ENCODE data around the gene PPTC7.
A peak's percentile ranks its signal among the peaks of the same experiment; 100 is the strongest.
"Not testable (repeated sequence)": the region's sequence is repeated elsewhere in the genome, so short reads cannot be mapped to it uniquely, and the experiment has no call there.

The PPTC7 gene

GRCh38 chr12:110561471-110562201 lies 21.5 kb downstream of the PPTC7 start:
- peak; percentile 66 for DNase-seq (ENCODE audit: low read depth)

GRCh38 chr12:110560946-110561345 lies 22.2 kb downstream of the PPTC7 start:
- DNase-seq (ENCODE audit: low read depth) = no peak

- DNase-seq (ENCODE audit: low read depth) = no peak
These were observed 23.1 kb downstream of the PPTC7 start for GRCh38 chr12:110560048-110560447.

- DNase-seq (ENCODE audit: low read depth) = not testable (repeated sequence)
These were observed 24.2 kb downstream of the PPTC7 start for GRCh38 chr12:110558945-110559344.

- DNase-seq (ENCODE audit: low read depth) = no peak
These were observed 25.8 kb downstream of the PPTC7 start for GRCh38 chr12:110557300-110557699.

GRCh38 chr12:110556705-110557104 lies 26.4 kb downstream of the PPTC7 start:
- no peak for DNase-seq (ENCODE audit: low read depth)

GRCh38 chr12:110555577-110556406 lies 27.3 kb downstream of the PPTC7 start:
- DNase-seq (ENCODE audit: low read depth) = peak; percentile 83

- no peak for DNase-seq (ENCODE audit: low read depth)
These were observed 28.9 kb downstream of the PPTC7 start for GRCh38 chr12:110554184-110554583.

GRCh38 chr12:110550981-110551380 lies 32.1 kb downstream of the PPTC7 start:
- no peak for DNase-seq (ENCODE audit: low read depth)

GRCh38 chr12:110549716-110550115 lies 33.4 kb downstream of the PPTC7 start:
- no peak for DNase-seq (ENCODE audit: low read depth)

- DNase-seq (ENCODE audit: low read depth) = peak; percentile 74
These were observed 34.4 kb downstream of the PPTC7 start for GRCh38 chr12:110548678-110549077.

GRCh38 chr12:110547090-110547489 lies 36.0 kb downstream of the PPTC7 start:
- no peak for DNase-seq (ENCODE audit: low read depth)

GRCh38 chr12:110546339-110546738 lies 36.8 kb downstream of the PPTC7 start:
- peak; percentile 95 for DNase-seq (ENCODE audit: low read depth)

- DNase-seq (ENCODE audit: low read depth) = peak; percentile 24
These were observed 37.3 kb downstream of the PPTC7 start for GRCh38 chr12:110545812-110546211.

GRCh38 chr12:110545259-110545658 lies 37.9 kb downstream of the PPTC7 start:
- peak; percentile 92 for DNase-seq (ENCODE audit: low read depth)

- no peak for DNase-seq (ENCODE audit: low read depth)
These were observed 39.2 kb downstream of the PPTC7 start for GRCh38 chr12:110543965-110544364.

- no peak for DNase-seq (ENCODE audit: low read depth)
These were observed 39.7 kb downstream of the PPTC7 start for GRCh38 chr12:110543252-110543959.

- no peak for DNase-seq (ENCODE audit: low read depth)
These were observed 43.1 kb downstream of the PPTC7 start for GRCh38 chr12:110540048-110540447.

GRCh38 chr12:110538869-110539622 lies 44.1 kb downstream of the PPTC7 start:
- DNase-seq (ENCODE audit: low read depth) = no peak

GRCh38 chr12:110537605-110538409 lies 45.3 kb downstream of the PPTC7 start:
- no peak for DNase-seq (ENCODE audit: low read depth)

Measured in EH (cell line).